HG03565 (cell line): ENCODE measurements around the gene TBCB.
"Not testable (repeated sequence)": the region's sequence is repeated elsewhere in the genome, so short reads cannot be mapped to it uniquely, and the experiment has no call there.

Source experiments
- ATAC-seq: cut with Tn5 transposase; IDR thresholded peaks from one replicate; pipeline ENCODE4 v1.9.1; 2021; ENCODE audit warnings: mild to moderate bottlenecking, moderate library complexity; ENCODE audit not compliant: unreplicated experiment

TBCB gene

GRCh38 chr19:36134867-36135266 lies 19.6 kb downstream of the TBCB start:
- ATAC-seq, result not testable (repeated sequence)

GRCh38 chr19:36136964-36137686 lies 21.9 kb downstream of the TBCB start:
- no peak for ATAC-seq

- ATAC-seq, result no peak
Measured at GRCh38 chr19:36139120-36139472, 23.8 kb downstream of the TBCB start.

- peak; percentile 77 for ATAC-seq
Measured at GRCh38 chr19:36139473-36140303, 24.4 kb downstream of the TBCB start, which contains the start of gene CAPNS1. Gene CAPNS1 (plus strand): TSS chr19:36140066. CDS start chr19:36141012, 946 bp downstream.

GRCh38 chr19:36140304-36141038 lies 25.2 kb downstream of the TBCB start:
- no peak for ATAC-seq

- peak; percentile 45 for ATAC-seq
Measured at GRCh38 chr19:36141039-36141927, 26.0 kb downstream of the TBCB start.

GRCh38 chr19:36142046-36142445 lies 26.8 kb downstream of the TBCB start:
- ATAC-seq, result no peak

- no peak for ATAC-seq
Measured at GRCh38 chr19:36142496-36142895, 27.2 kb downstream of the TBCB start.

- no peak for ATAC-seq
Measured at GRCh38 chr19:36144624-36145023, 29.4 kb downstream of the TBCB start.

- no peak for ATAC-seq
Measured at GRCh38 chr19:36149673-36150406, 34.6 kb downstream of the TBCB start.

- no peak for ATAC-seq
Measured at GRCh38 chr19:36150586-36150985, 35.3 kb downstream of the TBCB start.

GRCh38 chr19:36151144-36152018 lies 36.1 kb downstream of the TBCB start:
- no peak for ATAC-seq

- no peak for ATAC-seq
Measured at GRCh38 chr19:36152019-36152351, 36.7 kb downstream of the TBCB start.

- ATAC-seq, result no peak
Measured at GRCh38 chr19:36152352-36153091, 37.3 kb downstream of the TBCB start, which contains the start of gene COX7A1. Gene COX7A1 (minus strand): TSS chr19:36152447. CDS start chr19:36152407, 40 bp downstream.

- no peak for ATAC-seq
Measured at GRCh38 chr19:36153126-36153525, 37.9 kb downstream of the TBCB start.

- no peak for ATAC-seq
Measured at GRCh38 chr19:36160821-36161596, 45.7 kb downstream of the TBCB start.

- no peak for ATAC-seq
Measured at GRCh38 chr19:36163813-36164212, 48.5 kb downstream of the TBCB start.
